Cardiac septum (tissue), 1 donor: ENCODE results near the gene SLC24A4. TPM values are rescaled to one million over a fixed set of nuclear protein-coding genes. Genes with fewer than 3 reads are reported as not detected.

ENCODE experiments used
- DNase-seq: peaks from one replicate; pipeline ENCODE4 v3.0.0-alpha.2; 2020; ENCODE audit warnings: low spot score
- intact Hi-C: fragments of 100-400 bp; cut with DNase I; formaldehyde crosslinking; loops from one replicate; pipeline ENCODE4 v1.14.0; 2022
- long read RNA-seq: library from polyadenylated mRNA; unstranded; transcript quantifications from one replicate; pipeline ENCODE4 v2.0.0, GENCODE V29; 2021
- total RNA-seq: library from RNA; stranded (reverse); fragmentation: NEBNext Ultra II Directional; extraction: Animal tissue kit (Norgen Biotek cat#: 25700); gene quantifications from one replicate; pipeline ENCODE4 v1.2.1, GENCODE V29; 2021
- donor health status: DM: no; HTN: no; CAD: no.

SLC24A4 gene, protein sequence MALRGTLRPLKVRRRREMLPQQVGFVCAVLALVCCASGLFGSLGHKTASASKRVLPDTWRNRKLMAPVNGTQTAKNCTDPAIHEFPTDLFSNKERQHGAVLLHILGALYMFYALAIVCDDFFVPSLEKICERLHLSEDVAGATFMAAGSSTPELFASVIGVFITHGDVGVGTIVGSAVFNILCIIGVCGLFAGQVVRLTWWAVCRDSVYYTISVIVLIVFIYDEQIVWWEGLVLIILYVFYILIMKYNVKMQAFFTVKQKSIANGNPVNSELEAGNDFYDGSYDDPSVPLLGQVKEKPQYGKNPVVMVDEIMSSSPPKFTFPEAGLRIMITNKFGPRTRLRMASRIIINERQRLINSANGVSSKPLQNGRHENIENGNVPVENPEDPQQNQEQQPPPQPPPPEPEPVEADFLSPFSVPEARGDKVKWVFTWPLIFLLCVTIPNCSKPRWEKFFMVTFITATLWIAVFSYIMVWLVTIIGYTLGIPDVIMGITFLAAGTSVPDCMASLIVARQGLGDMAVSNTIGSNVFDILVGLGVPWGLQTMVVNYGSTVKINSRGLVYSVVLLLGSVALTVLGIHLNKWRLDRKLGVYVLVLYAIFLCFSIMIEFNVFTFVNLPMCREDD
- not detected for total RNA-seq
- long read RNA-seq, partial matches to known transcripts, result 0 of 1 reads
- long read RNA-seq, other reads (novel, unspliced or antisense), result 1 of 1 reads

DNA sequence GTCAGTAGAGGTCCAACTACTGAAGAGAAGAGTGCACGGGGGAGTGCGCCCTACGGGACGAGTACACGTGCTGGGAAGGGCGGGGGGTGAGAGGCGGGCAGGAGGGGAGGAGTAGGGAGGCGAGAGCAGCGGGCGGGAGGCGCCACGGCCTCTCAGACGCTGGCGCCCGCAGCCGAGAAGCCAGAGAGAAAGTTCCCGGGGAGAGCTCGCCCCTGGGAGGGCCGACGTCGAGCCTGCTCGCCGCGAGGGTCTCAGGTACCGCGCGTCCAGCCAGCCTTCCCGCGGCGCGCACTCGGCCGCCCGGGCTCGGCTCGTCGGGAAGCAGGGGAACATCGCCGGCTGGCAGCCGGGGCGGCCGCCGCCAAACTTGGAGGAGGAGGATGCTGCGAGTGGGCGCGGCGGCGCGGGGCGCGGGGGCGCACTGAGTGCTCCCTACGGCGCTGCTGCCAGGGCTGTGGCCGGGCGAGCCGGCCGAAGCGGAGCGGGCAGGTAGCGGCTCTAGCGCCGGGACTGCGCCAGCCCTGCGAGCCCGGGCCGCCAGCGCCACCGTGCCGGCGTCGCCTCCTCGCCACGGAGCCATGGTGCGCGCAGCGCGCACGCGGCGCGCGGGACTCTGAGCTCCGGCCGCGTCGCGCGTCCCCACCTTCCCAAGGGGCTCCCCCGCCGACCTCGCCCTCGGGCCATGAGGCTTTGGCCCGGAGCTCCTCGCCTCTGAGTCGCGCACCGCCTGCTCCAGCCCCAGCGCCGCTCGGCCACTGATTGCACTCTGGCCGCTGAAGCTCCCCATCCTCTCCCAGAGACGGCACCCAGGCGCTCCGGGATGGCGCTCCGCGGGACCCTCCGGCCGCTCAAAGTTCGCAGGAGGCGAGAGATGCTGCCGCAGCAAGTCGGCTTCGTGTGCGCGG, at the start of gene SLC24A4:
TSS of gene SLC24A4 (plus strand) at position 155 of the 905 bp plus-strand sequence. CDS start at position 821, 666 bp downstream.
- DNase-seq, result no peak
- intact Hi-C loops, result no loop called here

DNA sequence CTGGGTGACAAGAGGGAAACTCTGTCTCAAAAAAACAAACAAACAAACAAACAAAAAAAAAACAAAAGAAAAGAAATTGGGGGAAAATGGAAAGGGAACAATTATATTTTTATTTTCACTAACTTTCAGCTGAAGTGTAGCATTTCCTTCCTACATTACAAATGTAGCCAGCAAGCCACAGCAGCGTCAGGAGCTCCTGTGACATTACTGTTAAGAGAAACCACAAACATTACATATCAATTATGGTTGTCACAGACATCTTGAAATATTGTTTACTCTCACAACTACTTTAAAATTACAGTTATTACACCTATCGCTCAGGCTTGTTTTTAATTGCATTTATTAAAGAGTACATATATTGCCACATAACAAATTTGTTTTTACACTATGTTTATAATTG, 49.8 kb upstream of the SLC24A4 start:
- DNase-seq, result no peak
- intact Hi-C loops, result no loop called here

DNA sequence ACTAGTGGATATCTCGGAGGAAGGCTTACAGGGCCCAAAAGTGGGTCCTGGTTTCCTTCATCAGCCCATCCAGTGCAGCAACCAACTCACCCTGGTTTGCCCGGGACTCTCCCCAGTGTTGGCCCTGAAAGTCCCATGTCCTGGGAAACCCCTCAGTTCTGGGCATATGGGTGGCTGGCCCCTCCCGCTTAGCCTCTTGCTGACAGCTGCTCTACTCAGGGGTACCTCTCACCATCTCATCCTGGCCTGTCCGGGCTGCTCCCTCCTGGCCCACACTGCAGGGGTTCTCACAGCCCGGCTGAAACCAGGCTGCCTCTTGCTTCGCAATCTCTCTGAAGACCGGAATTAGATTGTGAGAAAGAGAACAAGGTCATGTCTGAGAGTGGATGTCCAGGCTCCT, 48.9 kb upstream of the SLC24A4 start:
- DNase-seq, result peak; percentile 46
- intact Hi-C loops, result no loop called here

DNA sequence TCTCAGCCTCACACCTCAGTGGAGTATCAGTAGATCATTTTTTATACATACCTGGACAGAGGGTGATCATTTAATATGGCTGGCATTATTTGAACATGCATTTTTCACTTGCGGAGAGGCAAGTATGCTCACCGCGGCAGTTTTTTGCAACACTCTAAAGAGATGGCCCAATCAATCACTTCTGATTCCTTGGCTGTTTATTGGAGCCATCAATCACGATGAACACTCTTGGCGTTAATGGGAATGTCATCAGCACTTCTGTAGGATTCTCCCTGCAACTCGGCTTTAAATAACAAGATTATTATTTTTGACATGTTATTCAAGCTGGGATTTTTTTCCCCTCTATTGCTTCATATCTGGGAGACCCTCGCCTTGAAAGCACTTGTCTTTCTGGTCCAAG, 46.9 kb upstream of the SLC24A4 start:
- no peak for DNase-seq
- intact Hi-C loops, result no loop called here

DNA sequence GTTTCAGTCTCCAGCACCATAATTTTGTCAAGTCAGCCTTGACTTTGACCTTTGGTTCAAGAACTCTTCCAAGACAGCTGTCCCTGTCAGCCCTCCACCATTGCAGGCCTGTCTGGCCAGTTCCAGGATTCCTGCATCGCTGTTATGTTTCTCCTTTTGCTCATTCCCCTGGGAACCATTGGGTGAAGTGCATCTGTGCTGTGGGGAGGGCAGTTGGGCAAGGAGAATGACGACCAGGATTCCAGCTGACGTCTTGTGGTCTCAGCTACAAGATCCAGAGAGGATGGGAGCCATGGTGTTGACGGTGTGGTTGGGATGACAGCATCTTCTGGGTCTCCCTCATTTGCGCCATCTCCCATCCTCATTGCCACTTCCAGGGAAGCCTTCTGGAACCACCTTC, 45.9 kb upstream of the SLC24A4 start:
- intact Hi-C loops, result no loop called here
- no peak for DNase-seq

DNA sequence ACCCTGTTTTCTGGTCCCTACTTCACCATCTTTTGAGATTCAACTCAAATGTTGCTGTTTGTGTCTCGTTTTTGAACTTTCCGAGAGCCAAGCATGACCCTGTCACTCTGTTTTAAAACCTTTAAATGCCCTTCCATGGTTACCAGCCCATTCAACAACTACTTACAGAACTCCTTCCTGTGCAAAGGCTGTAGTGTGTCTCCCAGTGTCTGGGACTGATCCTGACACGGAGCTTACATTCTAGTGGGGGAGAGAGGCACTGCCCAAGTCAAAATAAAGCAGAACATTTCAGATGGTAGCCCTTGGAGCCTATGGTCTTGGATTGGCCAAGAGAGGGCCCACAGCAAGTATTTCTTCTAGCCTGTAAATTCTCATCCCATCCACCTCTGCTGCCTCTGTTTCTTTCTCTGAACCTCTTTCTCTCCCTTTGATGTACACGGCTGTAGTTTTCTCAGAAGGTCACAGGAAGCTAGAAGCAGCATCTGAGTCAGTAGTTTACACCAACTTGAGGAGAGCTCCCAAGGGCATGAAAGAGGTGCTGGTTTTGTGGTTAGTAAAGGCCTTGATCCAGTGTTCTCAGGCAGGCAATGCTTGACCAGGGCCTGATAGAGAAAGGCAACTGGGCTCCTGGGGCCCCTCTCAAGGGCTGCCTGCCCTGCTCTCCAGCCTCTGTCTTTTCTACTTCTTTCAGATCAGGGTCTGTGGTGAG, 42.3 kb upstream of the SLC24A4 start:
- no peak for DNase-seq

DNA sequence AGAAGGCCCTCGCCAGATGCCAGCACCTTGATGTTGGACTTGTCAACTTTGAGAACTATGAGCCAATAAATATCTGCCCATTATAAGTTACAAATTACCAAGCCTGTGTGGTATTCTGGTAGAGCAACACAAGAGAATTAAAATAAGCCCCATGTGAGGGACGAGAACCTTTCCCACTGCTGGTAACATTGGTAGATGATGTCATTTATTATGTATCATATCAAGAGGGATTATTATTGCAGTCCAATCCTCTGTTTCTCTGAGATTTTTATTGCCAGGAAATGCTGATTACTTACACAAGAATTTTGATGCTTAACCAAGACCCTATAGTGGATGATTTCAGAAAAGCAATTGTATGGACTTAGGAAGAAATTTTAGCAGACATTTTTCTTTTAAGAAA, 40.3 kb upstream of the SLC24A4 start:
- no peak for DNase-seq
- intact Hi-C loops, result no loop called here

More for the DNA sequence above, 42.3 kb upstream of the SLC24A4 start:
- intact Hi-C loops, result no loop called here

DNA sequence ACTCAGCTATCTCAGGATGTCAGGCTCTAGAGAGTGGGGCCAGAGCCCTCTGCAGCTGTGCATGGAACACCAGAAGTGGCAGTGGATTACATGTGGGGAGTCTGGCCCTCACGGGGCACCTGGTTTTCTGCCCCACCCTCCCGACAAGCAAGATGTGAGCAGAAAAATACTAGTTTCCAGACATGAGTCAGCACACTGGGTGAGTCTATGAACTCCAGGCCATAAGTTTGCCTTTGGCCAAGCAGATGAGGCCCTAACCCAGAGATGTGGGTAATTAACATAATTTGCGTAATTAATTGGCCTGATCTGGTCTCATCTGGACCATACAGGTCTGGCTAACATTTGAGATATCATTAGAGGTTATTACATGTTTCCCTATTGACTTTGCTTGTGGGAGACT, 37.7 kb upstream of the SLC24A4 start:
- no peak for DNase-seq
- intact Hi-C loops, result no loop called here

DNA sequence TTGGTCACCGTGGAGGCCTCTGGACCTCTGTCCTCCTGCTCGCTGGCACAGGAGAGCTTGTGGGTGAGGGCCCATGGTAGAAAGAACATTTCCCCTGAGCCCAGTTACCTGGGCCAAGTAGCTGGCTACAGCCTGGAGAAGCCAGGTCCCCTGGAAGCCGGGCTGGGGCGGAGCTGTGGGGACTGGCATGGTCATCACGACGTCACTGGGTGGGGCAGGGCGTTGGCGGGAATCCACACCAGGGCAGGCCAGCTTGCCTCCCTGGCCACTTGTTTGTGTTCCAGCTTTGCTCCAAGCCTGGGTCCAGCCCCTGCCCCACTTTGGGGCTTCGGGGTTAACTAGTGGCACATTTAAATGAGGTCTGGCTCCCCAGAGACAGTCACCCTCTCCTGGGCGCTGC, 35.0 kb upstream of the SLC24A4 start:
- intact Hi-C loops, result no loop called here
- DNase-seq, result peak; percentile 67

DNA sequence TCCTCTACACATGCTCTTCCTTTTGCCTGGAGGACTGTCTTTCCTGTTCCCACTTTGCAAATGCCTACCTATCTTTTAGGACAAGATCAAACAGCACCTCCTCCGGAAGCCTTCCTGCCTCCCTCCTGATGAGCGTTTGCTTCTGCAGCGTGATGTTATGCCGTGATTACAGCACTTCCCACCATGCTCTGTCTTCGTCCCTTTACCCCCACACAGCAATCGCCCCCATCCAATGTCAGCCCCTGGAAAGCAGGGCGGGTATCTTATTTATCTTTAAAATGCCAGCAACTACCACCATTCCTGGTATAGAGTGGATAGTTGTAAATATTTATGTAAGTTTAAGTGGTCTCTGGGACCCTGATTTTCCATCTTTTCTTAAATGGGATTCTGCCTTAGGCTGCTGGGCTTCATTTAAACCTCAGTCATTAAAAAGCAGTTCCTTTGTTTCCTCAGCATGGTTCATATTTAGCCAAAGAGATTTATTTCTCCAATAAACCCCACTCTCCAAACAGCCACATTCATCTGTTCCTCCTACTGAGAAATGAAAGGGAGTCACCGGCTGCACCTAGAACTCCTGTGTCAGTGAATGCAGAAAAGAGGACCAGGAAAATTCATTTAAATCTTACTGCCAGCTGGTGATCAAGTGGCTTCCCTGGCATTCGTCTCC, 33.8 kb upstream of the SLC24A4 start:
- peak; percentile 26 for DNase-seq
- intact Hi-C loops, result no loop called here

DNA sequence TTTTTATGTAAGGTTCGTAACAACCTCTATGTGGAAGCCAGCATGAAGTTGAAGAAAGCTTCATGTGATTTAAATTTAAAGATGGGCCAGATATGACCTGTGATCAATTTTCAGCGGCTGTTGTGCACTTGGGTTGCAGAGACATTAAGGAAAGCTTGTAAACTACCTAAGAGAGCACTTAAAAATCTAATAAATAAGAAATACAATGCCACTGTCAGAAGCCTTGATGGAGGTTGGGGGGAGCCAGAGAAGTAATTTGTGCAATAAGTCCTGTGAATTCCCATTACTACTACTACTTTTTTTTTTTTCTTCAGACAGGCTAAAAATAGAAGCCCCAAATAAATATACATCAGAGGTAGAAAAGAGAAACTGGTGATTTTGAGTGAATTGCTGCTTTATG, 30.3 kb upstream of the SLC24A4 start:
- intact Hi-C loops, result no loop called here
- DNase-seq, result no peak

DNA sequence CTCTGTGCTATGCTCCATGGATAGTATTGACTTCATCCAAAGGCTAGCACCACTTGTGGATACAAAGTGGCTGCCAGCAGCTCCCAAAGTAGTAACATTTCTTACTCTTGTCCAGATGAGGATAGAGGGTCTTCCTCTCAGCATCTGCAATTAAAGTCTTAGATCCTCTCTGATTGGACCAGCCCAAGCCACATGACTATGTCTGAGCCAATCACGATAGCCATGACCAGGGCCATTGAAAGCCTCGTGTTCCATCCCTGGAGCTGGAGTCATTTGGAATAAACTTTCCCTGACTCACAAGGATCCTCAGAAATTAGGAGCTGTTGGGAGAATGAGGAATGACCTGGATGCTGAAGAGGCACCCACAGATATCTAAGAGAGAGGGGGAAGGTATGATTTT, 28.5 kb upstream of the SLC24A4 start:
- intact Hi-C loops, result no loop called here
- DNase-seq, result no peak

DNA sequence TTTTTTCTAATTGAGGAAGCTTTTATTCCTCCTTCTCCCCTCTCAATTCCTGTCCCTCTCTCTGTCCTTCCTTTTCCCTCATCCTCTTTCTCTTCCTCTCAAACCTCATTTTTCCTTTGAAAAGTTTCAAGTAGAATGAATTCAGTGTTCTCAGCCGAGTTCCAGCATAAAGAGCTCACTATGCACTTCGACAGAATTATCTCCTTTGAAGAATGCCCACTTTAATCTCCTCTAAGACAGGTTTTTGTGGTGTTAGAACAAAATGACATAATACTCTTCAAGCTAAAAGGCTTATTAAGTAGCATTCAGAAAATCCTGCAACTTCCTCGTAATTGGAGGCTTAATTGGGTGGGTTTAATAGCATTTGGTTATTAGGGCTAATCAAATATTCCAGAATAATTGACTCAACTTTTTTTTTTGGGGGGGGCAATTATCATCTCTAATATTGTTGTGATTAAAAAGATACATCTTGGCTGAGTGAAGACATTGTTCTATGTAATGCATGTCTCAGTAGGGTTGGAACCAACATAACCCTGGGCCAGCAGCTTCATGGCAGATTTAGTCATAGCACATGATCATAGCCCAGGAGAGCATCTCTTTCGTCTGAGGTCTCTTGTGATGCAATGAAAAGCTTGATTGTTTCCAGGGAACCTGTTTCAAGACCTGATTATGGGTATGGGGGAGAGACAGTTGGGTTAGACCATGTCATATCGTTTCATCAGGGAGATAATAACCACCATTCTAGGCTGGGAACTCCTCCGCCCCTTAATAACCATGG, 25.0 kb upstream of the SLC24A4 start:
- no peak for DNase-seq
- intact Hi-C loops, result no loop called here

DNA sequence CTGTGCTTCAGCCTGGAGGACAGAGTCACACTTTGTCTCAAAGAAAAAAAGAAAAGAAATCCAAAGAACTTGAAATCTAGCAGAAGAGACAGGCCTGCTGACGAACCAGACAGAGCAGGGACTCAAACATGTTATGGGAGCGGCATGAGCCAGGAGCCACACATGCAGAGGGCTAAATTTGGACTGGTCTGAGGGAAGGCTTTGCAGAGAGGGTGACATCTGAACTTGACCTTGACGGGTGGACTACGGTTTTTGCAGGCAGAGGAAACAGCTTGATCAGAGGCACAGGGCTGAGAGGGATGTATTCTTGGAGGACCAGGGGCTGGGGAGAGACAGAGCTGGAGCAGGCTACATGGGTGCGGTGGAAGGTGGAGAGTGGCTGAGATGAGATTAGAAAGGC, 20.5 kb upstream of the SLC24A4 start:
- intact Hi-C loops, result no loop called here
- DNase-seq, result no peak

DNA sequence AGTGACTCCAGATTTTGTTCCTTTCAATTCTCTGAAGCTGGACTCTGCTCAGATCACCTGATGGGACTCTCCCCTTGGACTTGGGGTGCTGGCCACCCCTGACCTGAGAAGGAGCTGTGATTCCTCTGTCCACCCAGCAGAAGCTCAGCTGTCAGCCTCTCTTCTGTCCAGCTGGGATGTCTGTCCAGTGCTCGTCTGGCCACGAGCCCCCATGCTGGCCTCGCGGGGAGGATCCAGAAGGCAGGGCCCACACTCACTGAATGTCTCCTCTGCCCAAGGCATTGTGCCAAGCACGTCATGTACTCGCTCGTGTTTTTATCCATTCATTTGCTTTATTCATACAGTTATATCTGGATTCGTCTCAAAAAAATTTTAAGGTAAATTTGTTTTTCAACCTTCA, 14.2 kb upstream of the SLC24A4 start:
- no peak for DNase-seq
- intact Hi-C loops, result no loop called here

DNA sequence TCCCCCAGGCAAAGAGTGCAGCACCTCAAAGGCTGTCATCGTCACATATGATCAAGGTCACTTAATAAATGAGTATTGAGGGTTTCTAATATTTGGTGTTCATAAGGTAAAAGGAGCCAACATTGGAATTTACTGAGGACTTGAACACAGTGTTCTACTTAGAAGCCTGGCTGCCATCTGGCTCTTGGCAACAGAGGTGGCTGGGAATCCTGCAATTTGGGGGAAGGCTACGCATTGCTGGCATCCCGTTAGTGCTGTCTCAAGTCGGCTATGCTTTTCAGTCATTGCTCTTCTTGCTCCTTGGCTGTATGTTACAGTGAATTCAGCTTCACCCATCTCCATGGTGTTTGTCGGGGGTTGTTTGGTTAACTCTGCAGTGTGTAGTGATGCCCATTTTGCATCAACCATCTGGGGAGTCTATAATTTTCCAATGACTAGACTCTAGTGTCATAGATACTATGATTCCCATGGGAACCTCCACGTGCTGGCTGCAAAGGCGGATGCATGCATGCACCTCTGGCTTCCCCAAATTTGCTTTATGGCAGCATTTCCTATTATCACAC, 12.9 kb upstream of the SLC24A4 start:
- no peak for DNase-seq

DNA sequence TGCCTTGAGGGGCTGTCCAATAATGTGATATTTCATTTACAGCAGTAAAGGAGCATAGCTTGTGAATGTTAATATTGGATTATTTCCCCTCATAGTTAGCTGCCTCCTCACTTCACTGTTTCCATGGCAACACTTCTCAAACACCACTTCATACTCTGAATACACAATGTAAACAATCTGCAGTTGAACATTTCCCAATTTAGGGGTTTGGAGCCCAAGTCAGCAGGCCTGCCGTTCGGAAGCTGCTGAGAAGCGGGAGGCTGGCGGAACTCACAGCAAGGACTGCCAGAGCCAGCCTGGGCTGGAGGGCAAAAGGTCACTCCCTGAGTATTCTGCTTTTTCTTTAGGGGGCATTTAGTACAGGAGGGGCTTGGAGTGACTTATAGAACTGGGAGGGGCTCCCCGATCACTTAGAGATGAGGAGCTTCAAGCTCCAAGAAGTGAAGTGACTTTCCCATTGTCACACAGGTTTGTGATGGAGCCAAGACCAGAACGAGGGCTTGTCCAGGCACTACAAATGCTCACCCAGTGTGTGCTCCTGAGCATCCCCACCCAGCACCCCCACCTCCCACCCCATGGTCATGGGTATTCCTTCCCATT, 12.1 kb upstream of the SLC24A4 start:
- DNase-seq, result no peak
- intact Hi-C loops, result no loop called here

More for the DNA sequence above, 12.9 kb upstream of the SLC24A4 start:
- intact Hi-C loops, result no loop called here

DNA sequence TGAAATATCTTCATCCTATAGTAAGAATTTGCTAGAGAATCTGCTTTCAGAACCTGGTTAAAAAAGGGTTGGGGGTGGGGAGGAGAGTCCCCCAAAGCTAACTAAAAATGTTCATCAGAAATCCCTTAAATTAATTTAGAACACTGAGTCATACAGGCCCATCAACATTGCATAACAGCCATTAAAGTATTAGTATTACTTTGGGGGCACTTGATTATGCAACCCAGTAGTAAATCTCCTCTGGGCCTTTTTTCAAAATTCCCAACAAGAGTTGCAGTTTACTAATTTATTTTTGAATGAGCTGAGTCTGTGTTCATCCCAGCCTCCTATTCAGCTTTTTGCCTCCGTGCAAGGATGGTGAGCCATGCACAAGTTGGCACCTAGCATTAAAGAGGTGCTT, 8.8 kb upstream of the SLC24A4 start:
- intact Hi-C loops, result no loop called here
- no peak for DNase-seq
